GM18519 (cell line): ENCODE measurements around the gene ANG.
"Not testable (repeated sequence)": the region's sequence is repeated elsewhere in the genome, so short reads cannot be mapped to it uniquely, and the experiment has no call there.

Experiments
- ATAC-seq: cut with Tn5 transposase; IDR thresholded peaks from one replicate; pipeline ENCODE4 v1.9.1; 2021; ENCODE audit warnings: mild to moderate bottlenecking, moderate library complexity; ENCODE audit not compliant: unreplicated experiment, low FRiP score

The ANG gene

GRCh38 chr14:20696764-20697163 is 8.2 kb downstream of the ANG start:
- ATAC-seq: no peak

GRCh38 chr14:20697273-20698017 is 8.9 kb downstream of the ANG start:
- no peak for ATAC-seq

GRCh38 chr14:20698018-20698329 is 9.4 kb downstream of the ANG start:
- ATAC-seq: no peak

- ATAC-seq: no peak
Observed at GRCh38 chr14:20698934-20699333, 10.4 kb downstream of the ANG start.

GRCh38 chr14:20699931-20700330 is 11.4 kb downstream of the ANG start:
- no peak for ATAC-seq

GRCh38 chr14:20700965-20701364 is 12.4 kb downstream of the ANG start:
- not testable (repeated sequence) for ATAC-seq

- ATAC-seq: no peak
Observed at GRCh38 chr14:20706657-20707355, 18.2 kb downstream of the ANG start.

- ATAC-seq: no peak
Observed at GRCh38 chr14:20707622-20708021, 19.1 kb downstream of the ANG start.

- no peak for ATAC-seq
Observed at GRCh38 chr14:20711261-20711660, 22.7 kb downstream of the ANG start.

GRCh38 chr14:20711685-20712084 is 23.1 kb downstream of the ANG start:
- ATAC-seq: no peak

- ATAC-seq: no peak
Observed at GRCh38 chr14:20712904-20713303, 24.3 kb downstream of the ANG start.

GRCh38 chr14:20714593-20715250 is 26.2 kb downstream of the ANG start:
- ATAC-seq: no peak

- no peak for ATAC-seq
Observed at GRCh38 chr14:20719777-20720176, 31.2 kb downstream of the ANG start.

GRCh38 chr14:20720741-20721140 is 32.2 kb downstream of the ANG start:
- no peak for ATAC-seq

GRCh38 chr14:20722016-20722415 is 33.5 kb downstream of the ANG start:
- no peak for ATAC-seq

- ATAC-seq: no peak
Observed at GRCh38 chr14:20723488-20723887, 34.9 kb downstream of the ANG start.

- ATAC-seq: not testable (repeated sequence)
Observed at GRCh38 chr14:20726121-20726520, 37.6 kb downstream of the ANG start.

GRCh38 chr14:20726531-20726930 is 38.0 kb downstream of the ANG start:
- no peak for ATAC-seq

- no peak for ATAC-seq
Observed at GRCh38 chr14:20730891-20731290, 42.3 kb downstream of the ANG start.

- no peak for ATAC-seq
Observed at GRCh38 chr14:20732477-20732876, 43.9 kb downstream of the ANG start.

- ATAC-seq: no peak
Observed at GRCh38 chr14:20732979-20733635, 44.5 kb downstream of the ANG start.
